ENCODE results near the gene CHRNA1. TPM values are rescaled to one million over a fixed set of nuclear protein-coding genes. Genes with fewer than 3 reads are reported as not detected.

Gene CHRNA1
- total and polyA plus RNA-seq, 12 donors: 0.37 TPM; not detected in 11

DNA sequence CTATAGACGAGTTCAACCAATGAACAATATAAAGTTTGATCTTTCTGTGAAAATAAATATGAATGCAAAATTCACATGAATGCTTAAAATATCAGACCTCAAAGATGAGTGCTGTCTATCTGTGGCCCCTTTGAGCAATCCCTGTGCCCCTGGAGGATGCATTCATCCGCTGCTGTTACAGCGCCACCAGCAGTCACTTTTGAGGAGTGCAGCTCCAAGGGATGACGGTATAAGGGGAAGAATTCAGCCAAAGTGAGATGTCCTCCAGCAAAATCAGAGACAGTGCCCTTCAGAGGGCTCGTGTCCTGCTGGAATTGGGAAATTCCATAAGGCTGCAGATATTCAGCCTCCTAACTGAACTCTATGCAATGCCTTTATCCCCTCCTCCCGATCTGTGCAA is 12.0 kb upstream of the CHRNA1 start:
- Histone ChIP-seq H3K9me3 (replicated peaks in 1 of 3) (no peaks in the 10 kb centered on the region), H3K27ac (no peak overlapping the region), H3K27me3 (no peaks in the 10 kb centered on the region), H3K4me3 (no peak overlapping the region), H3K36me3 (replicated peaks in 1 of 2) (no peaks in the 10 kb centered on the region), H3K4me1 (replicated peaks in 1 of 2) (peaks cover 0 to 5% of the 10 kb centered on the region in 2 donors)
- intact Hi-C loops (cut with DNase I): no loop called here
- no peak for DNase-seq
- 76 to 87% (median 77%) methylated on average over 6 of the region's 6 CpGs for WGBS, 4 donors
- TF ChIP-seq, protein P1, sequence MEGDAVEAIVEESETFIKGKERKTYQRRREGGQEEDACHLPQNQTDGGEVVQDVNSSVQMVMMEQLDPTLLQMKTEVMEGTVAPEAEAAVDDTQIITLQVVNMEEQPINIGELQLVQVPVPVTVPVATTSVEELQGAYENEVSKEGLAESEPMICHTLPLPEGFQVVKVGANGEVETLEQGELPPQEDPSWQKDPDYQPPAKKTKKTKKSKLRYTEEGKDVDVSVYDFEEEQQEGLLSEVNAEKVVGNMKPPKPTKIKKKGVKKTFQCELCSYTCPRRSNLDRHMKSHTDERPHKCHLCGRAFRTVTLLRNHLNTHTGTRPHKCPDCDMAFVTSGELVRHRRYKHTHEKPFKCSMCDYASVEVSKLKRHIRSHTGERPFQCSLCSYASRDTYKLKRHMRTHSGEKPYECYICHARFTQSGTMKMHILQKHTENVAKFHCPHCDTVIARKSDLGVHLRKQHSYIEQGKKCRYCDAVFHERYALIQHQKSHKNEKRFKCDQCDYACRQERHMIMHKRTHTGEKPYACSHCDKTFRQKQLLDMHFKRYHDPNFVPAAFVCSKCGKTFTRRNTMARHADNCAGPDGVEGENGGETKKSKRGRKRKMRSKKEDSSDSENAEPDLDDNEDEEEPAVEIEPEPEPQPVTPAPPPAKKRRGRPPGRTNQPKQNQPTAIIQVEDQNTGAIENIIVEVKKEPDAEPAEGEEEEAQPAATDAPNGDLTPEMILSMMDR (IDR thresholded peaks at IDR 0.05): no peak
- no peak for TF ChIP-seq POLR2A (IDR thresholded peaks at IDR 0.05)

DNA sequence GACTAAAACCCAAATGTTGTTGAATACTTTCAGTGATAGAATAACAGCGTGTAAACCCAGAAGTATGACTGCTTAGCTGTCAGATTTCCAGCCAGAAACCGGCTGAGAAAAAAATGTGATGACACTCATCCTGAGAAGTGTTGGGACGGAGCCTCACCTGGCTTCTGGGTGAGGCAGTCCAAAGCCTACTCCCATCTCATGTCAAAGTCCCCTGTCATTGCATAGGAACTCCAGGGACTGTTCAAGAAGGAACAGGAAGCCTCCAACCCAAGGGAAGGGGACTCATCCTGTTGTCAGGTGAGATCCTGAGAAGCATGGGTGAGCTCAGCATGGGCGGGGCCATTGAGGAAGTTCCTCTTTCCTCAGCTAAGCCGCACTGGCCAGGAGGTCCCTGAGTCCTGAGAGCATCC is 11.3 kb upstream of the CHRNA1 start:
- Histone ChIP-seq H3K36me3 (replicated peaks in 1 of 2) (no peaks in the 10 kb centered on the region), H3K27me3 (no peaks in the 10 kb centered on the region), H3K27ac (no peak overlapping the region), H3K4me1 (replicated peaks in 1 of 2) (peaks cover 0 to 5% of the 10 kb centered on the region in 2 donors), H3K9me3 (replicated peaks in 1 of 3) (no peaks in the 10 kb centered on the region), H3K4me3 (no peak overlapping the region)
- intact Hi-C loops (cut with DNase I): no loop called here
- no peak for DNase-seq
- TF ChIP-seq, protein P1 (IDR thresholded peaks at IDR 0.05): no peak
- no peak for TF ChIP-seq POLR2A (IDR thresholded peaks at IDR 0.05)
- WGBS, 4 donors: 70 to 85% (median 79%) methylated on average over 3 to 5 of the region's 5 CpGs

DNA sequence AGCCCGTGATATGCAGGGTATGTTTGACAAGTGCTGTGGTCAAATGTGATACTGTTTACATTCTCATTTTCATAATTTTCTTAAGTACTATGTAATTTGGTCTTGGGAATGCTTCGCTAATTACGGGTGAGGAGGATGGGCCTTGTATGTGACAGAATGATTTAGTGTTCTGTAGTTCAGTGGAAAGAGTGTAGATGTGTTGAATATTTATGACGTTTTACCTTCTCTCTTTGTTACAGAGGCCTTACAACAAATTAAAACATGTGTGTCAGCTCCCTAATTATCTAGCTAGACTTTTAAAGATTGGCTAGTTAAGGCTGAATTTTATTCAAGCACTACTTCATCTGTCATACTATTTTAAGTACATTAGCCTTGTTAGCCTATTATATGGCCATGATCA is 10.6 kb upstream of the CHRNA1 start:
- no peaks in the 10 kb centered on the region for H3K36me3 ChIP-seq (replicated peaks in 1 of 2)
- TF ChIP-seq, protein P1 (IDR thresholded peaks at IDR 0.05): no peak
- TF ChIP-seq POLR2A (IDR thresholded peaks at IDR 0.05): no peak
- H3K27me3 ChIP-seq: no peaks in the 10 kb centered on the region
- intact Hi-C loops (cut with DNase I): loop anchor here (5.0 kb wide), 2 partner anchors 212 to 217 kb away; no protein-coding TSS in a partner anchor
- peaks cover 0 to 5% of the 10 kb centered on the region in 2 donors for H3K4me1 ChIP-seq (replicated peaks in 1 of 2)
- H3K4me3 ChIP-seq: no peak overlapping the region
- WGBS, 4 donors: 84 to 95% (median 90%) methylated on average over 4 of the region's 4 CpGs
- no peak overlapping the region for H3K27ac ChIP-seq
- H3K9me3 ChIP-seq (replicated peaks in 1 of 3): no peaks in the 10 kb centered on the region
- DNase-seq: no peak

DNA sequence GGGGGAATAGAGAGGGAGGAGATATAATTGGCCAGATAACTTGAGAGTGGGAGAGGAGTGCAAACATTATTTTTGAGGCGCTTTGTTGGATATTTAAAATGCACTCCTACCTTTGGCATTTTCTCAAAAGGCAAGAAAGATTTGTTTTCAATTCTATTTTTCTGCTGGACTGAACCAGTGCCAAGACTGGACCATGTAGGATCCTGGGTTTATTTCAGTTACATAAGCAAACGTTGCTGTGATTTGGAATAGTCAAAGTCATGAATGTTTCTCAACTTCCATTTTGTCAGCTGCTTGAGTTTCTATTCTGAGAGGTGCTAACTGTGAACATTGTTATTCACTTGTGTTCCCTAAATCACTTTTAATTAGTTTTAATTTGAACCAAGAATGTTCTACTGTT is 8.9 kb upstream of the CHRNA1 start:
- no peak overlapping the region for H3K4me3 ChIP-seq
- no peaks in the 10 kb centered on the region for H3K9me3 ChIP-seq (replicated peaks in 1 of 3)
- peaks cover 0 to 5% of the 10 kb centered on the region in 2 donors for H3K4me1 ChIP-seq (replicated peaks in 1 of 2)
- WGBS, 4 donors: 55 to 71% (median 64%) methylated on average over 2 of the region's 2 CpGs
- no peak overlapping the region for H3K27ac ChIP-seq
- DNase-seq: no peak
- TF ChIP-seq, protein P1 (IDR thresholded peaks at IDR 0.05): no peak
- no peak for TF ChIP-seq POLR2A (IDR thresholded peaks at IDR 0.05)
- no peaks in the 10 kb centered on the region for H3K36me3 ChIP-seq (replicated peaks in 1 of 2)
- H3K27me3 ChIP-seq: no peaks in the 10 kb centered on the region
- intact Hi-C loops (cut with DNase I): loop anchor here (5.0 kb wide), 2 partner anchors 214 to 219 kb away; no protein-coding TSS in a partner anchor

Measured in adrenal gland (tissue), 12 donors.